Testis (tissue), 2 donors: ENCODE results near the gene TNFSF8.

Experiments
- POLR2A ChIP-seq: fragments of 450-650 bp; IDR thresholded peaks from one replicate; pipeline ENCODE4 v1.6.1; 2017; ENCODE audit warnings: antibody characterized with exemption, mild to moderate bottlenecking, moderate library complexity
- TF ChIP-seq, protein P1 (sequence below), 3 experiments: fragments of 450-650 bp in 2 of 3; fragments of 200-600 bp in 1 of 3; sonication (generic) in 1 of 3; IDR thresholded peaks; one replicate each; pipeline ENCODE4 v1.5.1; 2016 to 2019; ENCODE audit warnings: antibody characterized with exemption in 3 of 3, mild to moderate bottlenecking in 2 of 3, moderate library complexity in 1 of 3

- TF ChIP-seq, protein P1, sequence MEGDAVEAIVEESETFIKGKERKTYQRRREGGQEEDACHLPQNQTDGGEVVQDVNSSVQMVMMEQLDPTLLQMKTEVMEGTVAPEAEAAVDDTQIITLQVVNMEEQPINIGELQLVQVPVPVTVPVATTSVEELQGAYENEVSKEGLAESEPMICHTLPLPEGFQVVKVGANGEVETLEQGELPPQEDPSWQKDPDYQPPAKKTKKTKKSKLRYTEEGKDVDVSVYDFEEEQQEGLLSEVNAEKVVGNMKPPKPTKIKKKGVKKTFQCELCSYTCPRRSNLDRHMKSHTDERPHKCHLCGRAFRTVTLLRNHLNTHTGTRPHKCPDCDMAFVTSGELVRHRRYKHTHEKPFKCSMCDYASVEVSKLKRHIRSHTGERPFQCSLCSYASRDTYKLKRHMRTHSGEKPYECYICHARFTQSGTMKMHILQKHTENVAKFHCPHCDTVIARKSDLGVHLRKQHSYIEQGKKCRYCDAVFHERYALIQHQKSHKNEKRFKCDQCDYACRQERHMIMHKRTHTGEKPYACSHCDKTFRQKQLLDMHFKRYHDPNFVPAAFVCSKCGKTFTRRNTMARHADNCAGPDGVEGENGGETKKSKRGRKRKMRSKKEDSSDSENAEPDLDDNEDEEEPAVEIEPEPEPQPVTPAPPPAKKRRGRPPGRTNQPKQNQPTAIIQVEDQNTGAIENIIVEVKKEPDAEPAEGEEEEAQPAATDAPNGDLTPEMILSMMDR (IDR thresholded peaks at IDR 0.05), result no peak
- TF ChIP-seq POLR2A, result no peak
Measured at GRCh38 chr9:114899461-114899860, 30.9 kb downstream of the TNFSF8 start.
